ENCODE measurements around the gene JARID2. TPM values are rescaled to one million over a fixed set of nuclear protein-coding genes. Genes with fewer than 3 reads are reported as not detected.

JARID2 gene
- polyA plus RNA-seq, 1 donor from 2014 or later, result 25.5 TPM

DNA sequence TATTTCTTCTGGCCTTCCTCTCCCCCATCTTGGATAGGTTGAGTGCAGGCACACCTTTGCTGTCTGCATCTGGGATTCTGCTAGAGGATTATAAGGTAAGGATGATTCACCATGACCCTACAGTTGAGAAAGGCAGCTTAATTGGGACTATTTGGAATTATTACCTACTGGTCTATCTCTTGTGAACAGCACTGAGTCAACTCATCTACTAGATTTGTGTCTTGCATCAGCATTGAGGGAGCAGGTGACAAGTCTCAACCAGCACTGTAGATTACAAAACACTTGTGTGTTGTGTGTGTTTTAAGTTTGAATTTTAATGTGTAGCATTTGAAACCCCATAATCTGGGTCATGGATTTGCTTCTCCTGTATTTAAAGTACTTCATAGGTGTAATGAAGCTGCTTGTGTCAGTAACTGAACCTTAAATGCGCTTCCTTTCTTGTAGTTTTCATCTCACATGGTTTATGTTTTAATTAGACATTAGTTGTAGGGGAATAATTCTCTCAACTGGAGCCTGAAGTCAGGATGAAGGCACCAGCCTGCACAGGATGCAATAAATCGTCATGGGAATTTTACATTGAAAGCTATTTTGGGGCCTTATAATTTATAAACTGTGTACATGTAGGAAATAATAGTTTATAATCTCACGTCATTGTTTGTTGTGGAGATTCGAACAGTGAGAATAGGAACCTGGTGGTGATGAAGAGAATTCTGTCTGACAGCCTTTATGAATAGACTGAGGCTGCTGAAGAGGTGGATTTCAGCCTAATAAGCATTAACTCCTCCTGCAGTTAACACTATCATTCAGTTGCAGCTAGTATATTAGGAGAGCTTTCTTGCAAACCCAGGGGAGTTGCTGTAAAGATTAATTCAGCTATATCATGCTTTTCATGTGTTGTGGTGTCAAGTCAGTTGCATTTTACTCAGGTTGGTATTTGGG lies 125.1 kb downstream of the JARID2 start (continued):
- TF ChIP-seq MXI1 (conservative IDR thresholded peaks at IDR 0.05; ENCODE audit: poor library complexity, severe bottlenecking), result no peak

DNA sequence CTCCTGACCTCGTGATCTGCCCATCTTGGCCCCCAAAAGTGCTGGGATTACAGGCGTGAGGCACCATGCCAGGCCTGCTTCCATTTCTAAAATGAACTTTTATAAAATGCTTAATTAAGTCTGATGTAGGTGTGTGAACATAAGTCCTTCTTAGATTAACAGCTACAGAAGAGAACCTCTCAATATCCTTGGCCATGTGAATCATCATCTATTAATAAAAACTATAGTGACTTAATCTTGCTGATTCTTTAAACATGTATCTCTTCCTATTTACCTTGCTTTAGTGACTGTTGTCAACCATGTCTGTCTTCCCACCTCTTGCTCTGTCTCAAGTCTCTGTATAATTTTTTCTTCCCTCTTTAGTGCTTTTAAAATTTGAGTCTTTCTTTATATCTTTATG lies 127.1 kb downstream of the JARID2 start:
- Histone ChIP-seq H2AFZ (ENCODE audit: low read depth, low read length) (no peak overlapping the region), H3K4me3 (ENCODE audit: low read length) (no peak overlapping the region), H3K9ac (ENCODE audit: low read length) (no peak overlapping the region), H3K9me3 (ENCODE audit: low read length) (no peaks in the 10 kb centered on the region), H3K27ac (ENCODE audit: low read length) (no peak overlapping the region), H3K27me3 (ENCODE audit: insufficient read depth, low read depth, low read length) (no peaks in the 10 kb centered on the region), H3F3A (ENCODE audit: insufficient read depth, low read length, poor library complexity, severe bottlenecking) (no peaks in the 10 kb centered on the region), H3K36me3 (ENCODE audit: insufficient read depth, low read length) (no peaks in the 10 kb centered on the region), H4K20me1 (ENCODE audit: insufficient read depth) (no peaks in the 10 kb centered on the region), H3K79me2 (replicated peaks; ENCODE audit: insufficient read depth, low read length) (peaks cover 61% of the 10 kb centered on the region), H3K4me2 (ENCODE audit: low read length) (no peak overlapping the region), H3K9me2 (ENCODE audit: insufficient read depth, low read length) (no peaks in the 10 kb centered on the region)
- TF ChIP-seq POLR2AphosphoS5 (IDR thresholded peaks at IDR 0.05) (no peak), REST (IDR thresholded peaks at IDR 0.05; ENCODE audit: borderline replicate concordance) (no peak), CTCF (IDR thresholded peaks at IDR 0.05; ENCODE audit: poor library complexity, severe bottlenecking) (no peak), EP300 (conservative IDR thresholded peaks at IDR 0.05; ENCODE audit: poor library complexity, severe bottlenecking) (no peak), RAD21 (conservative IDR thresholded peaks at IDR 0.05) (no peak), EZH2 (IDR thresholded peaks at IDR 0.05; ENCODE audit: borderline replicate concordance, insufficient read depth, low read length, poor library complexity, severe bottlenecking) (no peak), SMC3 (conservative IDR thresholded peaks at IDR 0.05; ENCODE audit: poor library complexity) (no peak), TAF1 (IDR thresholded peaks at IDR 0.05; ENCODE audit: low read depth) (no peak), MXI1 (conservative IDR thresholded peaks at IDR 0.05; ENCODE audit: poor library complexity, severe bottlenecking) (no peak)

- Histone ChIP-seq H3K9ac (ENCODE audit: low read length) (no peak overlapping the region), H3K4me2 (ENCODE audit: low read length) (no peak overlapping the region), H3F3A (ENCODE audit: insufficient read depth, low read length, poor library complexity, severe bottlenecking) (no peaks in the 10 kb centered on the region), H3K27ac (ENCODE audit: low read length) (no peak overlapping the region), H2AFZ (ENCODE audit: low read depth, low read length) (no peak overlapping the region), H3K79me2 (replicated peaks; ENCODE audit: insufficient read depth, low read length) (peaks cover 61% of the 10 kb centered on the region), H3K4me3 (ENCODE audit: low read length) (no peak overlapping the region), H3K27me3 (ENCODE audit: insufficient read depth, low read depth, low read length) (no peaks in the 10 kb centered on the region), H3K36me3 (ENCODE audit: insufficient read depth, low read length) (no peaks in the 10 kb centered on the region), H3K9me2 (ENCODE audit: insufficient read depth, low read length) (no peaks in the 10 kb centered on the region), H4K20me1 (ENCODE audit: insufficient read depth) (no peaks in the 10 kb centered on the region), H3K9me3 (ENCODE audit: low read length) (no peaks in the 10 kb centered on the region)
- TF ChIP-seq CTCF (IDR thresholded peaks at IDR 0.05; ENCODE audit: poor library complexity, severe bottlenecking), result no peak
- TF ChIP-seq POLR2AphosphoS5 (IDR thresholded peaks at IDR 0.05), result no peak
- TF ChIP-seq REST (IDR thresholded peaks at IDR 0.05; ENCODE audit: borderline replicate concordance), result no peak
- no peak for TF ChIP-seq TAF1 (IDR thresholded peaks at IDR 0.05; ENCODE audit: low read depth)
- TF ChIP-seq EP300 (conservative IDR thresholded peaks at IDR 0.05; ENCODE audit: poor library complexity, severe bottlenecking), result no peak
- no peak for TF ChIP-seq EZH2 (IDR thresholded peaks at IDR 0.05; ENCODE audit: borderline replicate concordance, insufficient read depth, low read length, poor library complexity, severe bottlenecking)
- no peak for TF ChIP-seq RAD21 (conservative IDR thresholded peaks at IDR 0.05)
- no peak for TF ChIP-seq MXI1 (conservative IDR thresholded peaks at IDR 0.05; ENCODE audit: poor library complexity, severe bottlenecking)
- no peak for TF ChIP-seq SMC3 (conservative IDR thresholded peaks at IDR 0.05; ENCODE audit: poor library complexity)
Observed at GRCh38 chr6:15374119-15374518, 128.2 kb downstream of the JARID2 start.
